NCI-H524 (cell line): Measurements from ENCODE around the gene VWA3A.
A peak's percentile ranks its signal among the peaks of the same experiment; 100 is the strongest.
"Not testable (repeated sequence)": the region's sequence is repeated elsewhere in the genome, so short reads cannot be mapped to it uniquely, and the experiment has no call there.

Experiments
- DNase-seq, 2 experiments: peaks; one replicate each; lab custom pipeline; 2025; lab: John Stamatoyannopoulos, UW

The VWA3A gene

GRCh38 chr16:22183335-22183734, 91.0 kb downstream of the VWA3A start:
- no peak for DNase-seq

- peak in 1 of 2 experiments; percentile 53 for DNase-seq
These were observed 91.7 kb downstream of the VWA3A start for GRCh38 chr16:22183901-22184614.

GRCh38 chr16:22184615-22184968, 92.3 kb downstream of the VWA3A start:
- no peak for DNase-seq

- peak in 1 of 2 experiments; percentile 24 for DNase-seq
These were observed 94.2 kb downstream of the VWA3A start for GRCh38 chr16:22186517-22186916.

- DNase-seq = no peak
These were observed 95.9 kb downstream of the VWA3A start for GRCh38 chr16:22188267-22188594.

- peak; percentile 52 to 78 for DNase-seq
These were observed 96.5 kb downstream of the VWA3A start for GRCh38 chr16:22188595-22189442.

- DNase-seq = peak; percentile 74 to 88
These were observed 97.2 kb downstream of the VWA3A start for GRCh38 chr16:22189473-22190080.

GRCh38 chr16:22190081-22190775, 97.9 kb downstream of the VWA3A start:
- DNase-seq = peak; percentile 100

GRCh38 chr16:22190776-22191531, 98.6 kb downstream of the VWA3A start:
- peak; percentile 100 for DNase-seq

- DNase-seq = peak in 1 of 2 experiments; percentile 35
These were observed 99.4 kb downstream of the VWA3A start for GRCh38 chr16:22191532-22192260.

GRCh38 chr16:22192261-22193062, 100.1 kb downstream of the VWA3A start:
- peak in 1 of 2 experiments; percentile 34 for DNase-seq

GRCh38 chr16:22193063-22193411, 100.7 kb downstream of the VWA3A start:
- DNase-seq = no peak

GRCh38 chr16:22194707-22195444, 102.5 kb downstream of the VWA3A start:
- no peak for DNase-seq

- no peak for DNase-seq
These were observed 103.0 kb downstream of the VWA3A start for GRCh38 chr16:22195445-22195694.

- DNase-seq = peak; percentile 84 to 88
These were observed 103.6 kb downstream of the VWA3A start for GRCh38 chr16:22195695-22196558.

GRCh38 chr16:22196559-22197168, 104.3 kb downstream of the VWA3A start:
- DNase-seq = not testable (repeated sequence)

- no peak for DNase-seq
These were observed 106.4 kb downstream of the VWA3A start for GRCh38 chr16:22198547-22199293.

- DNase-seq = no peak
These were observed 109.9 kb downstream of the VWA3A start for GRCh38 chr16:22202261-22202637.
